ENCODE results near the gene KCNMA1. TPM values are rescaled to one million over a fixed set of nuclear protein-coding genes. Genes with fewer than 3 reads are reported as not detected.

The KCNMA1 gene
- total RNA-seq, 3 donors from 2014 or later = 45.4 to 312 (median 62.4) TPM

DNA sequence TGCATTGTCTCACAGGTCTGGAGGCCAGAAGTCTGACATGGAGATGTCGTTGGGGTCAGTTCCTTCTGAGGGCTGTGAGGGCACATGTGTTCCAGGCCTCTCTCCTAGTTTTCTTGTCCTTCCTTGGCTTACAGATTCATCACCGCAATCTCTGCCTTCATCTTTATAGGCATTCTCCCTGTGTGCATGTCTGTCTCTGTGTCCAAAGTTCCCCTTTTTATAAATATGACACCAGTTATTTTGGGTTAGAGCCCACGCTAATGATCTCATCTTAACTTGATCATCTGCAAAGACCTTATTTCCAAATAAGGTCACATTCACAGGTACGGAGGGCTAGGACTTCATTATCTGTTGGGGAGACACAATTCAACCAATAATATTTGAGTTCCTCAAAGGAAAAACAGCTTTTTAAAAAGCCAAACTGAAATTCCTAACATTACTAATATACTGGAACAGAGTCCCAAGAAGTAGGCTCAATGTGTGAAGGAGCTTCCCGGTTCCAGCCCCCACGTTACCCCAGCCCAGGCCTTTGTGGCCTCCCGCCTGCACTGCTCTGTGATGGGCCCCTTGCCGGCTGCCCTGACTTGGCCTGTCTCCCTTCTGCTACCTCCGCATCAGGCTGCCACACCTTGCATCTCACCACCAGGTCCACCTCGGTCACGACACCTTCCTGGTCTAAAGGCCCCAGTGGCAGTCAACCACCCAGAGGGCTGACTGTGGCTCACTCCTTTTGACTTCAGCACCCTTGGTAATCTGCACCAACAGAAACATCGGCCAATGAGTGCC lies 142.7 kb downstream of the KCNMA1 start:
- TF ChIP-seq, protein P1, sequence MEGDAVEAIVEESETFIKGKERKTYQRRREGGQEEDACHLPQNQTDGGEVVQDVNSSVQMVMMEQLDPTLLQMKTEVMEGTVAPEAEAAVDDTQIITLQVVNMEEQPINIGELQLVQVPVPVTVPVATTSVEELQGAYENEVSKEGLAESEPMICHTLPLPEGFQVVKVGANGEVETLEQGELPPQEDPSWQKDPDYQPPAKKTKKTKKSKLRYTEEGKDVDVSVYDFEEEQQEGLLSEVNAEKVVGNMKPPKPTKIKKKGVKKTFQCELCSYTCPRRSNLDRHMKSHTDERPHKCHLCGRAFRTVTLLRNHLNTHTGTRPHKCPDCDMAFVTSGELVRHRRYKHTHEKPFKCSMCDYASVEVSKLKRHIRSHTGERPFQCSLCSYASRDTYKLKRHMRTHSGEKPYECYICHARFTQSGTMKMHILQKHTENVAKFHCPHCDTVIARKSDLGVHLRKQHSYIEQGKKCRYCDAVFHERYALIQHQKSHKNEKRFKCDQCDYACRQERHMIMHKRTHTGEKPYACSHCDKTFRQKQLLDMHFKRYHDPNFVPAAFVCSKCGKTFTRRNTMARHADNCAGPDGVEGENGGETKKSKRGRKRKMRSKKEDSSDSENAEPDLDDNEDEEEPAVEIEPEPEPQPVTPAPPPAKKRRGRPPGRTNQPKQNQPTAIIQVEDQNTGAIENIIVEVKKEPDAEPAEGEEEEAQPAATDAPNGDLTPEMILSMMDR (IDR thresholded peaks at IDR 0.05) = no peak
- ATAC-seq (no peak), DNase-seq (no peak)
- Histone ChIP-seq H3K36me3 (ENCODE audit: low read depth) (no peaks in the 10 kb centered on the region), H3K4me3 (no peak overlapping the region), H3K4me1 (ENCODE audit: low read depth) (no peaks in the 10 kb centered on the region), H3K9me3 (no peaks in the 10 kb centered on the region)
- intact Hi-C loops (cut with DNase I, micrococcal nuclease) = loop anchor here in 1 of 2 donors (10.0 kb wide), 1 partner anchor 130 kb away; no protein-coding TSS in a partner anchor

DNA sequence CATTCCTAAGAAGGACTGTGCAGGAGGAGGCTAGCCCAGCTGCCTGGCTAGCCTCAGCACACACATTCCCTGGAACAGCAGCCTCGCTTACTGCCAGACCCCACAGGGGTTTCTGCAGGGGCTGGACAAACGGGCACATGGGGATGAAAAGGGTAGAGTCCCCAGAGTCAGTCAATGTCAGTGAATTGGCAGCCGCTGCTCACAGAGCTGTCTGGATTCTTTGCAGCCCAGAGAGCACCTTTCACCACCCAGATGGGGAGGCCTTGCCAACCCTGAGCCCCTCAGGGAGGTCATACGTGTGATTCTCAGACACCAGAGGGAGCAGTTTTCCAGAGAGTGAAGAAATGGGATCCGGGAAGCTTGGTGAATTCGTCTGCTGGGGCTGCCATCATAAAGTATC lies 143.3 kb downstream of the KCNMA1 start:
- TF ChIP-seq, protein P1 (IDR thresholded peaks at IDR 0.05) = no peak
- ATAC-seq (no peak), DNase-seq (peak in 1 of 3 donors; percentile 27)
- intact Hi-C loops (cut with DNase I, micrococcal nuclease) = loop anchor here in 1 of 2 donors (10.0 kb wide), 1 partner anchor 130 kb away; no protein-coding TSS in a partner anchor
- Histone ChIP-seq H3K36me3 (ENCODE audit: low read depth) (no peaks in the 10 kb centered on the region), H3K4me1 (ENCODE audit: low read depth) (no peaks in the 10 kb centered on the region), H3K4me3 (no peak overlapping the region), H3K9me3 (no peaks in the 10 kb centered on the region)

DNA sequence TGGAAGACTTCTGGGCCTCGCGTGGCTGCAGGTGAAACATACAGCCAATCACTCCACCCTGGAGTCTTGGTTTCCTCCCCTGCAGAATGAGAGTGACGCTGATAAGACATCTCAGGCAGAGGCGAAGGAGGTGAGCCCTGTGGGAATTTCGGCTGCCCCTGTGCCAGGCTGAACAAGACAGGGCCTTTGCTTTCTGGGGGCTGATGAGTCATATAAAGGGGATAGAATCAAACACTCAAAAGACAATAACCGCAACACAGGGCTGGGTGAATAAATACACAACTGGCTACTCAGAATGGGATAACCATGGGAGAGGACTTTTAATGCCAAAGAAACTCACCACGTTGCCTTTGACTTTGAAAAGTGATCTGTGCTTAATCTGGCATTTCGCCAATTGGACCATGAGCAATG lies 143.8 kb downstream of the KCNMA1 start:
- ATAC-seq = no peak
- no peaks in the 10 kb centered on the region for H3K36me3 ChIP-seq (ENCODE audit: low read depth)
- no peak overlapping the region for H3K4me3 ChIP-seq
- no peaks in the 10 kb centered on the region for H3K4me1 ChIP-seq (ENCODE audit: low read depth)
- TF ChIP-seq, protein P1 (IDR thresholded peaks at IDR 0.05) = no peak
- DNase-seq = no peak
- intact Hi-C loops (cut with DNase I, micrococcal nuclease) = loop anchor here in 1 of 2 donors (10.0 kb wide), 1 partner anchor 131 kb away; no protein-coding TSS in a partner anchor
- no peaks in the 10 kb centered on the region for H3K9me3 ChIP-seq

DNA sequence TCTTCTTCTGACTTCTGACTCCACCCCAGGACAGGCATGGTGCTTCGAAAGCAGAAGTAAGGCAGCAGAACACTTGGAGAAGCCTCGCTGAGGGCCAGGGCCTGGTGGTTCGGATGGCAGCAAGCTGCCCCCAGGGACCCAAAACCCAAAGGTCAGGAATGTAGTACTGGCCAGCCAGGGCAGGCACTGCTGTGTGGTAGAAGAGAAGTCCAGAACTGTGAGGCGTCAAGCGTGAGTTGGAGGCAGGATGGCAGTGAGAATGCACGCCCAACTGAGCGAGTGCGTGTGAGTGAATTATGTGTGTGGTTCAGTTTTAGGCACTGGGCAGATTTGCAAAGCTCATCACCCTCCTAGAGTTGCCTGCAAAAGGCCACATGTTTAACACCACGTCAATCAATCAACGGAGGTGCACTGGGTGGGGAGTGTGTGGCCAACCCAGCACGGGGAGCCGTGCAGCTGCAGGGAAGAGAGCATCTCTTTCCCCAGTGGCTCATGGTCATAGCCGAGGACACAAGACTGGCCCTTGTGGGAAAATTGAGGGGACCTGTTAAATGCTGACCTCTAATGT lies 144.3 kb downstream of the KCNMA1 start:
- intact Hi-C loops (cut with DNase I, micrococcal nuclease) = loop anchor here in 1 of 2 donors (10.0 kb wide), 1 partner anchor 131 kb away; no protein-coding TSS in a partner anchor

DNA sequence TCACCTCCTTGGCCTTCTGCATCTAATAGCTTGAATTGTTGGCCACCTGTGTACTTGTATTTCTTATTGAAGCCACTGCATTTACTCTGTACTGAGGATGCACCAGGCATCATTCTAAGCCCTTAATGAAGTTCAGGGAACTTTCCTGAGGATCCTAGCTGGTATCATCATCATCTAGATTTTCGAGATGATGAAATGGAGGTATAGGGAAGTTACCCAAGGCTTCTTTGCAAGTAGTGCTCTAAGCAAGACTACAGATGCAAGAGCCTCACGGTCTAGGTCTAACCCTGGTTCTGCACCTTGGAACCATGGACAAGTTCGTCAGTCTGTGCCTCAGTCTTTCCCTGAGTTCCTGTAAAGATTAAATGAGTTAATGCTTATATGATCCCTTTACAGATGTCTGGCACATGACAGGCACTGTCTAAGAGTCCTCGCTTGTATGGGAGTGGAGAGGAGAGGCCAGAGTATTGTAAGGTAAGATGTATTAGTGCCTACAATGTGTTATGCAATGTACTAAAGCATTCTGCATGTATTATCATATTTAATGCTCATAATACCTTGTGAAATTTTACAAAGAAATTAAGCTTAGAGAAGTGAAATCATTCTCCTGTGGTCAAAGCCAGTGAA lies 145.1 kb downstream of the KCNMA1 start:
- ATAC-seq (no peak), DNase-seq (no peak)
- intact Hi-C loops (cut with DNase I, micrococcal nuclease) = loop anchor here in 1 of 2 donors (10.0 kb wide), 1 partner anchor 132 kb away; no protein-coding TSS in a partner anchor
- no peak overlapping the region for H3K4me3 ChIP-seq
- no peaks in the 10 kb centered on the region for H3K36me3 ChIP-seq (ENCODE audit: low read depth)
- TF ChIP-seq, protein P1 (IDR thresholded peaks at IDR 0.05) = no peak
- no peaks in the 10 kb centered on the region for H3K9me3 ChIP-seq
- no peaks in the 10 kb centered on the region for H3K4me1 ChIP-seq (ENCODE audit: low read depth)

More for the DNA sequence above, 144.3 kb downstream of the KCNMA1 start:
- H3K4me3 ChIP-seq = no peak overlapping the region
- no peaks in the 10 kb centered on the region for H3K4me1 ChIP-seq (ENCODE audit: low read depth)
- no peaks in the 10 kb centered on the region for H3K36me3 ChIP-seq (ENCODE audit: low read depth)
- H3K9me3 ChIP-seq = no peaks in the 10 kb centered on the region
- TF ChIP-seq, protein P1 (IDR thresholded peaks at IDR 0.05) = no peak
- ATAC-seq (no peak), DNase-seq (no peak)
